Smooth muscle cell (in vitro differentiated cells): ENCODE data around the gene MEGF6. TPM values are rescaled to one million over a fixed set of nuclear protein-coding genes. Genes with fewer than 3 reads are reported as not detected.

Experiments
- DNase-seq: peaks from one replicate; lab custom pipeline; 2025; ENCODE audit not compliant: unreplicated experiment; lab: John Stamatoyannopoulos, UW
- H2AFZ ChIP-seq: fragments of 200-600 bp; sonication (generic); 2 replicates; pipeline ENCODE4 v1.6.0; 2016; ENCODE audit warnings: antibody characterized with exemption, low read depth, mild to moderate bottlenecking
- H3F3A ChIP-seq: fragments of 200-600 bp; sonication (generic); 2 replicates; pipeline ENCODE4 v1.6.0; 2017; ENCODE audit warnings: antibody characterized with exemption, low read depth
- H3K27ac ChIP-seq: fragments of 200-600 bp; sonication (generic); 2 replicates; pipeline ENCODE4 v1.5.1; 2016; ENCODE audit warnings: low read depth, mild to moderate bottlenecking
- H3K27me3 ChIP-seq: fragments of 200-600 bp; sonication (generic); 2 replicates; pipeline ENCODE4 v1.6.1; 2016; ENCODE audit warnings: low read depth, mild to moderate bottlenecking
- H3K36me3 ChIP-seq: fragments of 200-600 bp; sonication (generic); 2 replicates; pipeline ENCODE4 v1.5.1; 2016; ENCODE audit warnings: low read depth
- H3K4me1 ChIP-seq: fragments of 200-600 bp; sonication (generic); 2 replicates; pipeline ENCODE4 v1.5.1; 2016; ENCODE audit warnings: low read depth
- H3K4me2 ChIP-seq: fragments of 200-600 bp; sonication (generic); 2 replicates; pipeline ENCODE4 v1.6.0; 2016; ENCODE audit warnings: mild to moderate bottlenecking
- H3K4me3 ChIP-seq: fragments of 200-600 bp; sonication (generic); 2 replicates; pipeline ENCODE4 v1.5.1; 2016; ENCODE audit warnings: mild to moderate bottlenecking
- H3K79me2 ChIP-seq: fragments of 200-600 bp; sonication (generic); 2 replicates; pipeline ENCODE4 v1.6.0; 2016; ENCODE audit warnings: low read depth, mild to moderate bottlenecking
- H3K9ac ChIP-seq: fragments of 200-600 bp; sonication (generic); 2 replicates; pipeline ENCODE4 v1.6.0; 2016; ENCODE audit warnings: low read depth
- H3K9me3 ChIP-seq: fragments of 200-600 bp; sonication (generic); replicated peaks from 2 replicates; pipeline ENCODE4 v1.5.1; 2016; ENCODE audit warnings: low read depth
- H4K20me1 ChIP-seq: fragments of 200-600 bp; sonication (generic); 2 replicates; pipeline ENCODE4 v1.6.0; 2016; ENCODE audit warnings: low read depth
- CTCF ChIP-seq: fragments of 200-600 bp; sonication (generic); IDR thresholded peaks from 2 replicates; pipeline ENCODE4 v1.5.1; 2017; ENCODE audit warnings: borderline replicate concordance, mild to moderate bottlenecking, antibody characterized with exemption; ENCODE audit not compliant: insufficient read depth, poor library complexity, severe bottlenecking
- WGBS: methylation state at CpG from one replicate; pipeline ENCODE4 v1.1.7; 2016; ENCODE audit warnings: low lambda C conversion rate; 5-methylcytosine and 5-hydroxymethylcytosine counted together
- polyA plus RNA-seq: library from polyadenylated mRNA; unstranded; fragments of >200 nt; fragmentation: Nextera tagmentation; extraction: Ambion mirVana; gene quantifications from 2 replicates; pipeline ENCODE4 v1.2.1, GENCODE V29; 2016
- total RNA-seq: library from RNA; depleted of rRNA; stranded (reverse); fragments of >200 nt; gene quantifications from 2 replicates; pipeline ENCODE4 v1.2.3, GENCODE V29; 2014

MEGF6 gene
- total and polyA plus RNA-seq, 2 experiments from 2014 or later, result 6.5 to 12.8 TPM

DNA sequence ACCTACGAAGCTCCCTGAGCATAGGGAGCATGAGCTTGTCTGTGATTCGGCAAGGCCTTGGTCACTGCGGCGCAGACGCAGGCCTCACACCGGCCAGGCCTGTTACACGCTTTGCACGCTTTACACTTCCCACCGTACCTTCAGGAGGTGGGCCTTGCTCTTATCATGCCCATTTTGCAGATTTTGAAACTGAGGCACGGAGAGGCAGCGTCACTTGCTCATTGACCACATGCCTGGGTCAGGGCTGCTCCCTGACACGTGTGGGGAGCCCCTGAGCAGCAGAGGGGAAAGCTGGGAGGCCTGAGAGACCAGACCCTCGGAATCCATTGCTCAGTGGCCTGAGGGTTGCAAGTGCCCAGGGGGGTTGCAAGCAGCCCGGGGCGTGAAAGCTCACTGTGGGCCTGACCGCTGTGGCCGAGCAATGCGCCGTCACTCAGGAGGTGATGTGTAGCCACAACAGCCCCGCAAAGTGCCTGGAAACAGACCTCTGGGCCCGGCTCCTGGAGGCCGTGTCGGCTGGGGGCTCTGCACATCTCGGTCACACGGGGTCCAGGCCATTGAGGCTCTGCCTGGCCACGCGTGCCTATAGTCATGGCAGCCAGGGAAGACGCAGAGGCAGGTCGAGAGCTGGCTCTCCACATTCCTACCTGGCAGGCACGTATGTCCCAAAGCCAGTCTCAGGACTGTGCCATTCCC, 149.9 kb downstream of the MEGF6 start:
- Histone ChIP-seq H2AFZ (no peak overlapping the region), H3K4me1 (peaks cover 8% of the 10 kb centered on the region), H3K27me3 (no peaks in the 10 kb centered on the region), H3K36me3 (no peaks in the 10 kb centered on the region), H3K9ac (peak overlapping the region; percentile 42), H3K79me2 (no peaks in the 10 kb centered on the region), H3F3A (peaks cover 9% of the 10 kb centered on the region), H3K9me3 (no peaks in the 10 kb centered on the region), H4K20me1 (no peaks in the 10 kb centered on the region), H3K27ac (peak overlapping the region; percentile 75), H3K4me3 (no peak overlapping the region), H3K4me2 (peak overlapping the region; percentile 56)
- WGBS, result 96% methylated on average over 30 of the region's 30 CpGs
- no peak for DNase-seq
- no peak for TF ChIP-seq CTCF

- H3K4me1 ChIP-seq, result peaks cover 8% of the 10 kb centered on the region
- H3K27ac ChIP-seq, result peak overlapping the region; percentile 75
- no peaks in the 10 kb centered on the region for H3K36me3 ChIP-seq
- peak overlapping the region; percentile 42 for H3K9ac ChIP-seq
- no peak for TF ChIP-seq CTCF
- H2AFZ ChIP-seq, result no peak overlapping the region
- H3K4me3 ChIP-seq, result no peak overlapping the region
- peak overlapping the region; percentile 56 for H3K4me2 ChIP-seq
- no peaks in the 10 kb centered on the region for H3K9me3 ChIP-seq
- no peaks in the 10 kb centered on the region for H3K79me2 ChIP-seq
- 8% methylated on average over 14 of the region's 14 CpGs for WGBS
- DNase-seq, result no peak
- no peaks in the 10 kb centered on the region for H4K20me1 ChIP-seq
- peaks cover 9% of the 10 kb centered on the region for H3F3A ChIP-seq
- no peaks in the 10 kb centered on the region for H3K27me3 ChIP-seq
These were observed 150.6 kb downstream of the MEGF6 start for GRCh38 chr1:3460672-3461131.

GRCh38 chr1:3459940-3460671, 151.2 kb downstream of the MEGF6 start:
- Histone ChIP-seq H4K20me1 (no peaks in the 10 kb centered on the region), H3K27me3 (no peaks in the 10 kb centered on the region), H3K79me2 (no peaks in the 10 kb centered on the region), H2AFZ (no peak overlapping the region), H3K9me3 (no peaks in the 10 kb centered on the region), H3K36me3 (no peaks in the 10 kb centered on the region), H3K4me3 (no peak overlapping the region), H3K9ac (peak overlapping the region; percentile 42), H3K4me1 (peaks cover 8% of the 10 kb centered on the region), H3F3A (peaks cover 9% of the 10 kb centered on the region), H3K4me2 (peak overlapping the region; percentile 56), H3K27ac (peak overlapping the region; percentile 75)
- no peak for DNase-seq
- WGBS, result 50% methylated on average over 23 of the region's 23 CpGs
- no peak for TF ChIP-seq CTCF
